CD4-positive, alpha-beta T cell treated with Interferon alpha-2 for 1 hour (primary cell): Measurements from ENCODE around the gene ADGRV1.
A peak's percentile ranks its signal among the peaks of the same experiment; 100 is the strongest.

Experiments
- DNase-seq, 2 donors: peaks; one replicate each; pipeline ENCODE4 v3.0.0-alpha.2; 2020 to 2022

The ADGRV1 gene

DNA sequence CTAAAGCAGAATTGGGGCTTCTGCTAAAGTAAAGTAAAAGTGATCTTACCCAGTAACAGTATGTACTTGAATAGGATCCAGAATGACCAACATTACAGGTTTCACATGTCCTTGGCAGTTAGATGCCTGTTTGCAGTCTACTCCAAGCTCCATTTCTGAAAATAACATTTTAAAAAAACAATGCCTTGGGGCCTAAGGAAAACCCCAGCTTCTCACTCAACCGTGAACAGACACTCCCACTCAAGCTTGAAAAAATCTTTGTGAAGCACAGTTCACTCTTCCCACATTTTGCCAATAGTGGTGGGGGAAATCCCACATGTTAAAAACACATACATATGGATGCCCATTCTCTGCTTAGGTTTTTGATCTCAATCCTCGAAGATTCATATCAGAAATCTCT lies 520.4 kb downstream of the ADGRV1 start:
- DNase-seq = no peak

GRCh38 chr5:91089758-91090157 lies 531.2 kb downstream of the ADGRV1 start:
- DNase-seq = no peak

DNA sequence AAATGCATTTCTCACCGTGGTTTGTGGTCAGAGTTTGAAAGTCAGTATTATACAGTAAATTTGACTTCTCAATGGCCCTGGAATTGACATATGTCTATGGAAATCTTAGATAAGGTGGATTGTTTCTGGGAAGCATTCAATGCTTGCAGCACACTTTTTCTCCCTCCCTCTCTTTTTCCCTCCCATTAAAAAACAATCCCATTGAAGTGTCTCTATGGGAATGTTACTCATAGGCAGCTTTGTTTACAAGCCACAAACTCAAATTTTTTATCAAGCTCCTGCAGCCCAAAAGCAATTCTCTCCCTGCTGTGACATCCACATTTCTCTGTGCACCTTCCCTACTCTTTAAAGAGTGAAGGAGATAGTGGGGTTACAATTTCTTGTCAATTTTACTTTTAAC lies 532.4 kb downstream of the ADGRV1 start:
- no peak for DNase-seq

DNA sequence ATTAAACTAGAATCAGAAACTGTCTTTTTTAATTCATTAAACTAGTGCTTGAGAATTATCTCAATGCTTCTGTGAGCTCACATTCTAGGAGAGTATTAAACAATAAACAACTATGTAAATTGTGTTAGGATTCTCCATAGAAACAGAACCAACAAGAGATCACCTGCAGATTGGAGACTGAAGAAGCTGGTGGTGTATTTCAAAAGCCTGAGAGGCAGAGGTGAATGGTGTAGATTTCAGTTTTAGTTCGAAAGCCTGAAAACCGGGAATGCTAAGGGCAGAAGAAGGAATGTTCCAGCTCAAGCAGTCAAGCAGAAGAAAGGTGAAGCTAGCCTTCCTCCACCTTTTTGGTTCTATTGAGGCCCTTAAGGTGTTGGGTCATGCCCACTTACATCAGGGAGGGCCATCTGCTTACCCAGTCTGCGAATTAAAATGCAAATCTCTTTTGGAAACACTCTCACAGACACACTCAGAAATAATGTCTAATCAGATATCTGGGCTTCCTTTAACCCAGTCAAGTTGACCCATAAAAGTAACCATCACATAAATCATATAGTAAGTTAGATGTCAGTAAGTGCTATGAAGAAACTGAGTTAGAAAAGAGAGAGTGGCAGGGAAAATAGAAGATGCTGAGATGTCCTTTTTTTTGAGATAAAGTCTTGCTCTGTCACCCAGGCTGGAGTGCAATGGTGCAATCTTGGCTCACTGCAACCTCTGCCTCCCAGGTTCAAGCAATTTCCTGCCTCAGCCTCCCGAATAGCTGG lies 533.1 kb downstream of the ADGRV1 start:
- no peak for DNase-seq

DNA sequence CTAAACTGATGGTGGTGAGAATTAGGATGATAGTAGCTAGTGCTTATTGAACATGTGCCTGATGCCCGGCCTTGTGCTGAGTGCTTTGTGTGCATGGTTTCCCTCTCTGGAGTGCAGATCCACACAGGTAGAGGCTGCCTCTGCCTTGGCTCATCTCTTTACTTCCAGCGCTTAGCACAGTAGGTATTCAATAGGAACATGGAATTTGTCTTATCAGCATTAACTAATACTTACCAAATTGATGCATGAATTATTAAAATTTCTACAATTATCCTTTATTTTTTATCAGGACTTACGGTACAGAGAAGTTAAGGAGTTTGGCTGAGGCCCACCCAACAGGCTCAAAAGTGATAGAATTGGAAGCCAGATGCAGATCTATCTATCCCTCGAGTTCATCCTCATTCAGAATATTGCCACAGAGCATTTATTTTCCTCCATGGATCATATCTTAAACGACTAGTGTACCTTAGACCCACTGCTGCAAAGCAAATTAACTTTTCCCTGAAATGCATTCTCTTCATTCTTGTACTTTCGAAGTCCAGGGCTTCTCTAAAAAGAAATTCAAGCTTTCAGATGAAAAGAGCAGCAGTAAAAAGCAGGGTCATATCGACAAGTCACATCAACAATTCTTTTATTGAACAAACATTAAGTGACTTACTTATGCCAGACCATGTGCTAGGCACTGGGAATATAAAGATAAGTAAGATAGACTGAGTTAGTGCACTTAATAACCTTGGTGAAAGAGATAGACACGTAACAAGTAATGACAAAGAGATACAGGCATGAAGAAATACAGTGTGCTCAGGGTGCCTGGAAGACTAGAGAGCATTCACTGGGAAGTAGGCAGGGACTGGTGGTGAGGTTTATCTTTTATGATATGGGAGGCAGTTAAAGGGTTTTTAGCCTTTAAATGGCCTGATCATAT lies 534.5 kb downstream of the ADGRV1 start:
- DNase-seq = no peak

DNA sequence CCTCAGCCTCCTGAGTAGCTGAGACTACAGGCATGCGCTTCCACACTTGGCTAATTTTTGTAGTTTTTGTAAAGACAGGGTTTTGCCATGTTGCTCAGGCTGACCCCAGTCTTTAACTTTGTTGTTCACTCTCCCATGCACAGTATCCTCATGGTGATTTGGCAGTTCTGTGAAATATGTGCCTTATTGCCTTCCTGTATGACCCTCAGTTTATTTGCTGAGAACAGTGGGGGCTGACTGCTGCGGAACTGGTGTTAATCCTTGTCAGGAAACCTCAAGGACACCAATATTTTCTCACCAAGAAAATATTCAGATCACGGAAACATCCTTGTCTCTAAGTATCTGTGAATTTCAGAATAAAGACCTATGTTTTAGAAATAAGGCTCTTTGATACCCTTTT lies 536.7 kb downstream of the ADGRV1 start:
- DNase-seq = no peak

DNA sequence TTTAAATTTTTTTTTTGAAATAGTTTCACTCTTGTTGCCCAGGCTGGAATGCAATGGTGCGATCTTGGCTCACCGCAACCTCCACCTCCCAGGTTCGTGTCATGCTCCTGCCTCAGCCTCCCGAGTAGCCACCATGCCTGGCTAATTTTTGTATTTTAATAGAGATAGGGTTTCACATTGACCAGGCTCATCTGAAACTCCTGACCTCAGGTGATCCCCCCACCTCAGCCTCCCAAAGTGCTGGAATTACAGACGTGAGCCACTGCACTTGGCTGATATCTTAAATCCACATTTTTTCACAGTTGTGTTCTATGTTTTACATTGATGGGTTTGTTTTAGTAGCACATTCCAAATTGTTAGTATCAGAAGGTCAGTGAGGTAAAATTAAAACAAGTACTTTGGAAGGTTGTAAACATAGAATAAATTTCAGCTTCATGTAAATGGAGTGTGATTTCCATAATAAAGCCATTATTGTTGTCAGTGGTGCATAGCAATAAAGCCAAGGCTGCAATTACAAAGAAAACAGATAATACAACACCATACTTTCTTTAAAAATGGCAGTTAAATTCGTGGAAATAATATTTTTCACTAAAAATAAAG lies 537.3 kb downstream of the ADGRV1 start:
- no peak for DNase-seq

DNA sequence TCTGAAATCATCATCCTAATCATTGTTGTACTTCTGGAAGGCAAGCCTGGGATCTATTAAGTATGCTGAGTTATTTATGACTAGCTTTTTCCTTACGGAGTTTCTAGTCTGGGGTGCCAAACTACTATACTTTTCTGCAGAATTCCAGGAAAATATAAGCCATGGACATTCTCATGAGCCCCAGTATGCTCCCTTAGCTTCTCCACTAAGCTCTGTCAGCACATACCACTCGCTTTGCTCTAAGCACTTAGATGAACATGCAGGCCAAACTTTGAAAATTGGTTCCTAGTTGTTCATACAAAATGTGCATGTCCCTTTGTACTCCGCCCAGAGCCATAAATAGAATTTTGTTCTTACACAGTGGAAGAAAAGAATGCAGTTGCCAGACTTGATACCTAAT lies 539.9 kb downstream of the ADGRV1 start:
- no peak for DNase-seq

GRCh38 chr5:91101600-91102379 lies 543.2 kb downstream of the ADGRV1 start:
- peak; percentile 57 to 58 for DNase-seq

DNA sequence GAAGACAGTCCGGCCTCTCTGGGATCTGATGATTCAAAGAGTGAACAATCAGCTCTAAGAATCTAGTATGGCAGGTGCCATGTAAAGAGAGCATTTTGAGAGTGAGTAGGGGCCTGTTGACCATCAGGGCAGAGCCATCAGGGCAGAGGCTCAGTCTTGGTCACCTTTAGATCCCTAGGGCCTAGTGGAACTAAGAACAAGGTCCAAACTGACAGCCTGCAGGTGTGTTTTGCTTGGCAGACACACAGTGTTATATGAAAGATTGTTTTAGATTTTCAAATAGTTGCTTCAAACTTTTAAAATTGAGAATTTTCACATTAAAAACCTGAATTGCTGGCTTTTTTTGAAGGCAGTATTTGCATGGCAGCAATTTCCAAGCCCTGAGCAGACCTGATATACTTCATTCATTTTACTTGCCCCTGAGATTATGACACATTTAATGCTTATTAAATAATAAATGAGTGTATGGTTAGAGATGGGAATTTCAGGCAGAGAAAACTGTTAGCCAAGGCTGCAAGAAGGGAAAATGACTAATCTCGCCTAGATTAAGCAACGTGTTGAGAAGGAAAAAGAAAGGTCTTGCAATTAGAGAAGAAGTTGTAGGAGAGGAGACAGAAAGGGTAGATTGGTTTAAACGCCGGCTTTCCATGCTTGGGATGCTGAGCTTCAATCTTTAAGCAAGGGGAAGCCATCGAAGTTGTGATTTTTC lies 544.9 kb downstream of the ADGRV1 start:
- DNase-seq = no peak

DNA sequence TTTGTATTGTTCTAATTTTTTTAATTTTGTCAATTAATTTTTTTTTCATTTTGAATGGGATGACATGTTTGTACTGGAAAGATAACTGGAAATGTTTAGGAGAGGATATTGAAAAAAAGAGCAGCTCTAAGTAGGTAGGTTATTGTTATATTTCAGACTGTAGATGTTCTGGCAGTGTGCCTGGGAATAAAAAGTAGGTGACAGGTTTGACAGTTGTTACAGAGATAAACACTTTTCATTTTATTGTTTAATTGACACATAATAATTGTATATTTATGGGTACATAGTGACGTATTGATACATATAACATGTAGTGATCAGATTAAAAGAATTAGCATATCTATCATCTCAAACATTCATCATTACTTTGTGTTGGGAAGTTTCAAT lies 545.5 kb downstream of the ADGRV1 start:
- DNase-seq = no peak

GRCh38 chr5:91106842-91107511 lies 548.4 kb downstream of the ADGRV1 start:
- DNase-seq = no peak

- DNase-seq = no peak
Measured at GRCh38 chr5:91109634-91110033, 551.0 kb downstream of the ADGRV1 start.

DNA sequence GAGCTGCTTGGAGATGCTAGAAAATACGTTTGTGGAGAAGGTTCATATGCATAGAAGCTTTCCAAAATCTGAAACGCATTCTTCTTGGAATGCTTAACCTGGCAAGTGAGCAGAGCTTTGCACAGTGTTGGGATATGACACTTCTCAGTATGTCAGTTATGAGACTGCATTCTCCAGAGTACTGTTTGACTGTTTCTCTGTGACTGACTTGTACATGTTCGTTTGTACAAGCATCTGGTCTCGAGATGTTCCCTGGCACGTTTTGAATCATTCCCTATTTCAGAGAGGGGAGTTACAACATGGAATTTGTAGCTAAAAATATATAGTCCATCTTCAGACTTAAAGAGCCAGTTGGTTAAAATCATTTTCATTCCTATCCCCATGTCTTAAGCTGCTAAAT lies 552.1 kb downstream of the ADGRV1 start:
- no peak for DNase-seq

GRCh38 chr5:91111473-91112238 lies 553.1 kb downstream of the ADGRV1 start:
- no peak for DNase-seq

GRCh38 chr5:91114658-91115057 lies 556.1 kb downstream of the ADGRV1 start:
- DNase-seq = no peak

- DNase-seq = no peak
Measured at GRCh38 chr5:91118354-91118753, 559.8 kb downstream of the ADGRV1 start.

- no peak for DNase-seq
Measured at GRCh38 chr5:91118796-91119195, 560.2 kb downstream of the ADGRV1 start.

GRCh38 chr5:91119217-91119616 lies 560.6 kb downstream of the ADGRV1 start:
- no peak for DNase-seq

DNA sequence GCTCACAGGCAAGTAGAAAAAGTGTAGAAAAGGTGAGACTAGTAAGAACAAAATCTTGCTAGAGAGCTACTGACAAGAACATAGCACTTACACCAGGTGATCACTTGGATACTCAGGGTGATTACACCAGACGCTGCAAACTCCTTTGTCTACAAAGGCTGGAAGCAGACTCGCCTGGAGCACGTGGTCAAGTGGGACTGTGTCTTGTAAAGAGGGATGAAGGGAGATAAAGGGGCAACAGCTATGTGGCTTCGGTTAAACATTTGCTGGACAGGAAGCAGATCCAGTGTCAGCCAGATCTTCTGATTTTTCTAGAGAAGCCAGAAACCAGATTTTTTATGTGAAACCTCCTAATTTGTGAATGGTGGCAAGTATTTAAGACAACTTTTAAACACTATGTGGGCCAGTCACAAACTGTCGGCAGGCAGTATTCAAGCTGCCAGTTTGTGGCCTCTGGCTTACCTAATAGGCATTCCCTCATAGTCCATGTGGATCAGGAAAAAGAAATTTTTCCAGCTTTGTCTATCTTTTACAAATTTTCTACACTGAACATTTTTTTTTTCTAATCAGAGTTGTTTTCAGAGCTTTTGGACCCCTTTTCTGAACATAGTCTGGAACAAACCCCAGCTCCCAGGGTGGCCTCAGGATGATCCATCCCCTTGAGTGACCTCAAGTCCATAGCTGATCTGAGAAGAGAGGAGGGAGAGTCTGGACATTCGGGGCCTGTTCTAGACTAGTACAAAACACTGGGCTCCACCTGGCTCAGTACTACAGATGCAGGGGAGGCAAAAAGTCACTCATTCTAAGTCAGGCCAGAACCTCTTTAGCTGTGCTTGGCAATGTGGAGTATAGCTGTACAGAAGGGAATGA lies 561.6 kb downstream of the ADGRV1 start:
- DNase-seq = no peak
